ENCODE data around the gene DGLUCY.
A peak's percentile ranks its signal among the peaks of the same experiment; 100 is the strongest.
"Not testable (repeated sequence)": the region's sequence is repeated elsewhere in the genome, so short reads cannot be mapped to it uniquely, and the experiment has no call there.

The DGLUCY gene

GRCh38 chr14:91111443-91111842, 2.4 kb upstream of the DGLUCY start:
- DNase-seq (ENCODE audit: low spot score), result no peak

GRCh38 chr14:91112194-91112593, 1.7 kb upstream of the DGLUCY start:
- no peak for DNase-seq (ENCODE audit: low spot score)

GRCh38 chr14:91114079-91115065, 499 bp downstream of the DGLUCY start:
- peak; percentile 94 for DNase-seq (ENCODE audit: low spot score)

GRCh38 chr14:91115986-91116770, 2.3 kb downstream of the DGLUCY start:
- DNase-seq (ENCODE audit: low spot score), result no peak

- no peak for DNase-seq (ENCODE audit: low spot score)
Measured at GRCh38 chr14:91116913-91117588, 3.2 kb downstream of the DGLUCY start.

- no peak for DNase-seq (ENCODE audit: low spot score)
Measured at GRCh38 chr14:91117960-91118359, 4.1 kb downstream of the DGLUCY start.

- no peak for DNase-seq (ENCODE audit: low spot score)
Measured at GRCh38 chr14:91118511-91119068, 4.7 kb downstream of the DGLUCY start.

- no peak for DNase-seq (ENCODE audit: low spot score)
Measured at GRCh38 chr14:91119556-91120311, 5.9 kb downstream of the DGLUCY start.

- no peak for DNase-seq (ENCODE audit: low spot score)
Measured at GRCh38 chr14:91123201-91123600, 9.3 kb downstream of the DGLUCY start.

- not testable (repeated sequence) for DNase-seq (ENCODE audit: low spot score)
Measured at GRCh38 chr14:91124406-91125270, 10.8 kb downstream of the DGLUCY start.

- no peak for DNase-seq (ENCODE audit: low spot score)
Measured at GRCh38 chr14:91125271-91125660, 11.4 kb downstream of the DGLUCY start.

GRCh38 chr14:91125801-91126200, 11.9 kb downstream of the DGLUCY start:
- no peak for DNase-seq (ENCODE audit: low spot score)

GRCh38 chr14:91126761-91127160, 12.9 kb downstream of the DGLUCY start:
- DNase-seq (ENCODE audit: low spot score), result no peak

GRCh38 chr14:91127401-91127801, 13.5 kb downstream of the DGLUCY start:
- DNase-seq (ENCODE audit: low spot score), result no peak

GRCh38 chr14:91127924-91128323, 14.1 kb downstream of the DGLUCY start:
- DNase-seq (ENCODE audit: low spot score), result no peak

GRCh38 chr14:91128699-91129098, 14.8 kb downstream of the DGLUCY start:
- no peak for DNase-seq (ENCODE audit: low spot score)

GRCh38 chr14:91129261-91129660, 15.4 kb downstream of the DGLUCY start:
- no peak for DNase-seq (ENCODE audit: low spot score)

- no peak for DNase-seq (ENCODE audit: low spot score)
Measured at GRCh38 chr14:91135039-91135438, 21.2 kb downstream of the DGLUCY start.

- no peak for DNase-seq (ENCODE audit: low spot score)
Measured at GRCh38 chr14:91138511-91139359, 24.9 kb downstream of the DGLUCY start.
